ENCODE measurements around the gene PGRMC1.

GRCh38 chrX:119223783-119224182 is 12.3 kb upstream of the PGRMC1 start:
- no peak for TF ChIP-seq TAF1 (IDR thresholded peaks at IDR 0.05; ENCODE audit: borderline replicate concordance, insufficient read depth, low read length)
- TF ChIP-seq FOXP2 (optimal IDR thresholded peaks at IDR 0.05; ENCODE audit: borderline replicate concordance, extremely low read depth, extremely low read length, insufficient read depth) = no peak
